ENCODE results near the gene ZHX3. TPM values are rescaled to one million over a fixed set of nuclear protein-coding genes. Genes with fewer than 3 reads are reported as not detected.

ZHX3 gene
- total and polyA plus RNA-seq, 9 of the 15 experiments (the other 6 are each of a cell fraction or from before 2014, with no cell fraction given): 0.80 to 14.6 (median 4.9) TPM

DNA sequence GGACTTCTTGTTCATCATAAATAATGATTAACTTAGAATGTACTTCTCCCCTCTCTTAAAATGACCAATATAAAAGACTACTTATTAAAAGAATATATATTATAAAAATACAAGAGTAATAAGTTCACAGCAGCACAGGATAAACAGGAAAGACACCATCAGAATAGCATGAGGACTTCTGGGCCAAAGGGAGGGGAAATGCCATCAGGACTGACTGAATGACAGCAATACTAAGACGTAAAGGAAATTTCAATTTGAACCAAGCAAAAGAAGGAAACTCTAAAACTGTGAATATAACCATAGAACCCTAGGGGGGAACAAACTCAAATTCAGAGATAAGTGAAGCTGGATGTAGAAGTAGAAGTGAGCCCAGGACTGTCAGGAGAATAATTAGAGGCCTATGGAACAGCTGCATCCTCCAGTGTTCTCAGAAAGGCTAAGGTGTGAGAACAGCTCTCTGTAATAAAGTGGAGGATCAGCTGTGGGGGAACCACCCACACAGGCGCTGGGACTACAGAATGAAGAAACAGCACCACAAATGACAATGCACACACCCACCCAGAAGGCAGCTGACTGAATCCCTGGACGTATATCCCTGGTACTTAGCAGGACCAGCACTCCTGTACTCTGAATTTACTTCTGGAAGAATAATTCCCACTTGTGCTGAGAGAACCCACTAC lies 37.8 kb downstream of the ZHX3 start:
- Histone ChIP-seq H3K4me2 (ENCODE audit: insufficient read depth, low read length) (no peak overlapping the region), H2AFZ (ENCODE audit: low read depth, low read length) (no peak overlapping the region), H3K36me3 (ENCODE audit: control insufficient read depth, insufficient read depth, low read length) (no peaks in the 10 kb centered on the region), H3K27me3 (ENCODE audit: control insufficient read depth in 2 of 2, insufficient read depth in 2 of 2, low read length in 2 of 2) (no peaks in the 10 kb centered on the region), H3K4me3 (no peak overlapping the region), H3K9ac (ENCODE audit: insufficient read depth in 1 of 2, low read depth in 2 of 2, low read length in 2 of 2) (no peak overlapping the region), H3K27ac (ENCODE audit: extremely low read depth, low read depth, low read length) (no peak overlapping the region), H3K79me2 (ENCODE audit: control insufficient read depth, insufficient read depth, low read length) (no peaks in the 10 kb centered on the region), H4K20me1 (replicated peaks; ENCODE audit: control insufficient read depth, insufficient read depth, low read length) (no peaks in the 10 kb centered on the region), H3K9me3 (replicated peaks; ENCODE audit: control insufficient read depth, insufficient read depth, low read depth, low read length) (no peaks in the 10 kb centered on the region), H3K4me1 (replicated peaks in 1 of 2; ENCODE audit: control insufficient read depth in 2 of 2, insufficient read depth in 2 of 2, low read length in 2 of 2) (no peaks in the 10 kb centered on the region), H3K9me1 (ENCODE audit: control insufficient read depth, insufficient read depth, low read length) (no peaks in the 10 kb centered on the region)
- WGBS (ENCODE audit: insufficient coverage, low coverage, missing lambda C conversion rate): 41% methylated on average over 3 of the region's 3 CpGs
- no TSS peak for BruUV-seq (replicated peaks)
- POLR2A ChIA-PET: interaction anchor here (0.9 kb wide), 1 partner anchor 55 kb away, joined by 4 read pairs; no protein-coding TSS in a partner anchor
- FAIRE-seq (no peak), DNase-seq (ENCODE audit: extremely low read depth in 1 of 4, low spot score in 3 of 4) (no peak), ATAC-seq (no peak)
- intact Hi-C loops (cut with micrococcal nuclease) (no loop called here), in situ Hi-C loops (cut with MboI) (no loop called here)
- CTCF ChIA-PET (ENCODE audit: low intra/inter-chr PET ratio): no interaction called here
- TF ChIP-seq HMBOX1 (IDR thresholded peaks at IDR 0.05): no peak
- TF ChIP-seq, protein P1, sequence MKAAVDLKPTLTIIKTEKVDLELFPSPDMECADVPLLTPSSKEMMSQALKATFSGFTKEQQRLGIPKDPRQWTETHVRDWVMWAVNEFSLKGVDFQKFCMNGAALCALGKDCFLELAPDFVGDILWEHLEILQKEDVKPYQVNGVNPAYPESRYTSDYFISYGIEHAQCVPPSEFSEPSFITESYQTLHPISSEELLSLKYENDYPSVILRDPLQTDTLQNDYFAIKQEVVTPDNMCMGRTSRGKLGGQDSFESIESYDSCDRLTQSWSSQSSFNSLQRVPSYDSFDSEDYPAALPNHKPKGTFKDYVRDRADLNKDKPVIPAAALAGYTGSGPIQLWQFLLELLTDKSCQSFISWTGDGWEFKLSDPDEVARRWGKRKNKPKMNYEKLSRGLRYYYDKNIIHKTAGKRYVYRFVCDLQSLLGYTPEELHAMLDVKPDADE (conservative IDR thresholded peaks at IDR 0.05; ENCODE audit: control insufficient read depth, low read depth, low read length): no peak
- no peak for TF ChIP-seq ZNF707 (CRISPR knock-in tag; conservative IDR thresholded peaks at IDR 0.05)
- no peak for TF ChIP-seq SIX5 (IDR thresholded peaks at IDR 0.05; ENCODE audit: borderline replicate concordance in 1 of 2, insufficient read depth in 1 of 2, low read depth in 1 of 2, low read length in 2 of 2)
- TF ChIP-seq RHOXF2B (CRISPR knock-in tag; conservative IDR thresholded peaks at IDR 0.05): no peak
- TF ChIP-seq ZBTB43 (CRISPR knock-in tag; IDR thresholded peaks at IDR 0.05): no peak
- no peak for TF ChIP-seq BRF2 (IDR thresholded peaks at IDR 0.05; ENCODE audit: borderline replicate concordance, insufficient read depth, insufficient read length)
- TF ChIP-seq ZNF121 (CRISPR knock-in tag; conservative IDR thresholded peaks at IDR 0.05): no peak
- no peak for TF ChIP-seq NR1H2 (CRISPR knock-in tag; IDR thresholded peaks at IDR 0.05)
- TF ChIP-seq, protein P2, sequence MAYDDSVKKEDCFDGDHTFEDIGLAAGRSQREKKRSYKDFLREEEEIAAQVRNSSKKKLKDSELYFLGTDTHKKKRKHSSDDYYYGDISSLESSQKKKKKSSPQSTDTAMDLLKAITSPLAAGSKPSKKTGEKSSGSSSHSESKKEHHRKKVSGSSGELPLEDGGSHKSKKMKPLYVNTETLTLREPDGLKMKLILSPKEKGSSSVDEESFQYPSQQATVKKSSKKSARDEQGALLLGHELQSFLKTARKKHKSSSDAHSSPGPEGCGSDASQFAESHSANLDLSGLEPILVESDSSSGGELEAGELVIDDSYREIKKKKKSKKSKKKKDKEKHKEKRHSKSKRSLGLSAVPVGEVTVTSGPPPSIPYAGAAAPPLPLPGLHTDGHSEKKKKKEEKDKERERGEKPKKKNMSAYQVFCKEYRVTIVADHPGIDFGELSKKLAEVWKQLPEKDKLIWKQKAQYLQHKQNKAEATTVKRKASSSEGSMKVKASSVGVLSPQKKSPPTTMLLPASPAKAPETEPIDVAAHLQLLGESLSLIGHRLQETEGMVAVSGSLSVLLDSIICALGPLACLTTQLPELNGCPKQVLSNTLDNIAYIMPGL (CRISPR knock-in tag; IDR thresholded peaks at IDR 0.05): no peak
- TF ChIP-seq TEAD4 (IDR thresholded peaks at IDR 0.05; ENCODE audit: low read length): no peak
- TF ChIP-seq TEAD4 (CRISPR knock-in tag; IDR thresholded peaks at IDR 0.05; ENCODE audit: borderline replicate concordance): no peak
- TF ChIP-seq GMEB1 (CRISPR knock-in tag; IDR thresholded peaks at IDR 0.05): no peak
